HG03045 (cell line): Measurements from ENCODE around the gene TNFRSF8.
"Not testable (repeated sequence)": the region's sequence is repeated elsewhere in the genome, so short reads cannot be mapped to it uniquely, and the experiment has no call there.

Experiments used
- ATAC-seq: cut with Tn5 transposase; IDR thresholded peaks from one replicate; pipeline ENCODE4 v1.9.1; 2021; ENCODE audit warnings: mild to moderate bottlenecking, moderate library complexity; ENCODE audit not compliant: unreplicated experiment

TNFRSF8 gene

DNA sequence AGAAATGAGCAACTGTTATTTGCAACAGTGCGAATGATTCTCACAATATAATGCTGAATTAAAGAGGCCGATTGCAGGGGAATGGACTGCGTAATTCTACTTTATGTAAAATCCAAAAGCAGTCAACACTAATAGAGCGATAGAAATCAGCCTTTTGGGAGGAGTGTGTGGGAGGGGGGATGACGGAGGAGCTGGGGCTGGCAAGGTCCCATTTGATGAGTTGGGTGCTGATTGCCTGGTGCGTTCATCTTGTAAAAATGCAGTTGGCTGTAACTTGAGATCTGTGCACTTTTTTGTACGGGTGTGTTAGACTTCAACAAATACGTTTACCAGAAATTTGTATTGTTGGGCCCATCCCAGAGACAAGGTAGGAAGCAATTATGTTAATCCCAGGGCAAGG lies 20.7 kb downstream of the TNFRSF8 start:
- ATAC-seq = no peak

DNA sequence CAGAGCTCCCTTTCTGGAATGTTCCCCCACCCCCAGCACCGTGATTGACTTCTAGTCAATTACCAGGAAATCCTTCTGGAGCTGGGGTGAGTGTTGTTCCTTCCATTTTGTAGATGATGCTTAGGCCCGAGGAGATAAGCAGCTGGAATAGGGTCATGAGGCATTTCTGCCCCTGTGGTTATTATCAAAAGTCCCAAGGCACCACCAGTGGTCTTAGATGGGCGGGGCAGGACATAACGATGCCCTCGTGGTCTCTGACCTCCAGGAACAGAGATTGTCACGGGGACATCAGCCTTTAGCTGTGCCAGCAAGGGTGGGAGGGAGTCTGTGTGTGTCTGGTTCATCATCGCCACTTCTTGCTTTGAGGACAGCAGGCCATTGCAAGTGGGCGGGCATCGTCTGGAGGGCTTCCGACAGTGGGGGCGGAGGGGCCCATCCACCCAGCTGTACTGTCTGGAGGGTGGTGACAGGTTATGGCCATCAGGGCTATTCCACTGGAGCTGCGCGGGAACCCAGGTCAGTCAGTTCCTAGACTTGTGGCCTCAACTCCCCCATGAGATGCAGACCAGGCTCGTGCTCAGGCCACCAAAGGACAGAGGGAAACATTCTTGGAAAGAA lies 22.6 kb downstream of the TNFRSF8 start:
- ATAC-seq = no peak

- no peak for ATAC-seq
These were observed 24.8 kb downstream of the TNFRSF8 start for GRCh38 chr1:12087797-12088314.

DNA sequence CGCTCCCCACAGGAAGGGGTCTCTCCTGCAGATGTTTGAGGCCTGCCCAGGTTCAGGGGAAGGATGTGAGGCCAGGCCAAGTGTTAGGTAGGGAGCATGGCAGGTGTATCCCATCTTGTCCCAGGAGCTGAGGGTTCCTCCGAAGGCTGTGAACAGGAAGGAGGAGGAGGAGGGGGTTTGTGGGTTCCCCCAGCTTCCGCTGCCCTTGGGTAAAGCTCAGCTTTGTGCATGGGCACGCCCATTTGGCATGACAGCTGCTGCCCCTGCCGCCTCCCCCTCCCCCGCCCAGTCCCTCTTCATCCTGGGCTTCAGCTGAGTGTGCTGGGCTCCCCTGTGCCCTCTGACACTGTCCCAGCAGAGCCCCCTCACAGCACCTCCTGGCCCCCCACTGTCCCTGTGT lies 25.5 kb downstream of the TNFRSF8 start:
- no peak for ATAC-seq

GRCh38 chr1:12090326-12090725 lies 27.2 kb downstream of the TNFRSF8 start:
- no peak for ATAC-seq

DNA sequence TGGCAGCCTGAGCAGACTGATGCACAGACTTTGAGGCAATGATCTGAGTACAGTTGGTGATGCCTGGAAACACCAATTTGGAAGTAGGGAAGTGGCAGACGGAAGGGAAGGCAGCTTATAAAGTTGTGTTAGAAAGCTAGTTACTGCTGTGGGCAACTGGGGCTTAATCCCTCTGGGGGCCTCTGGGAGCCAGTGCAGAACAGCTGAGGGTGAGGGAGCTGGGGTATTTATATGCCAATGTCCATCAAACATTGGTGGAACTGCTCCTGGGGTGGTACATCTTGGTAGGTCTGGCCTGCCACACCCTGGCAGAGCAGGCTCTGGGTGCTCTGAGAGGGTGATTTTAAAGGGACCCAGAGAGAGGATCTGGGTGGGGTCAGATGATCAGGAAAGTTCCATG lies 28.1 kb downstream of the TNFRSF8 start:
- no peak for ATAC-seq

DNA sequence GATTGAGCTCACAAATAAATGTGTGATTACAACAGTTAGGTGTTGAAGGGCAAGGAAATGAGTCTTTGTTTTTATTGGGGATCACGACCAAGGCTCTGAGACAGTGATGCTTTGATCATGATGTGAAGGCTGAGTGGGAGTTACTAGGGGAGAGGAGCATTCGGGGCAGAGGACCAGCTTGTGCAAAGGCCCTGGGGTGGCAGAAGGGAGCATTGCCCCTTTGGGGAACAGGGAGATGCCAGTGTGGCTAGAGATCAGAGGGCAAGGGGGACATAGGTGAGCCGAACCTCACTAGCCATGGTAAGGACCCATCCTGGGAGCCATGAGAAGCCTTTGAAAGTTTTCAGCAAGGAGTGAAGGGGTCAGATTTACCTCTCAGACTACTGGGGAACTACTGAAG lies 31.1 kb downstream of the TNFRSF8 start:
- ATAC-seq = no peak

- ATAC-seq = no peak
These were observed 32.6 kb downstream of the TNFRSF8 start for GRCh38 chr1:12095452-12096263.

DNA sequence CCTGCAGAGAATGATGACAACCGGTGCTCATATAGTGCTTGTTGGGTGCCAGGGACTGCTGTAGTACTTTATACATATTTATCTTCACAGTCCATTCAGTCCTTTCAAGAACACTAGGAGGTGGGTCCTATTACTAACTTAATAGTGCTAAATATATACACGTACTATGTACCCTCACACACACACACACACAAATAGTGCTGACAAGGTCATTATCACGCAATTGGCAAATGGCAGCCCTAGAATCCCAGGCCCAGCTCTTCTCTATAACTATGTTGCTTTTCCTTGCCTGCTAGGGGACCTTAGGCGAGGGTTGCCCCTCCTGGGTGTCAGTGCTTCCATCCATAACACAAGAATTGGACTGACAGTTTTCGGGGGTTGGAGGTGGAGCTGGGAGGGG lies 33.5 kb downstream of the TNFRSF8 start:
- ATAC-seq = no peak

DNA sequence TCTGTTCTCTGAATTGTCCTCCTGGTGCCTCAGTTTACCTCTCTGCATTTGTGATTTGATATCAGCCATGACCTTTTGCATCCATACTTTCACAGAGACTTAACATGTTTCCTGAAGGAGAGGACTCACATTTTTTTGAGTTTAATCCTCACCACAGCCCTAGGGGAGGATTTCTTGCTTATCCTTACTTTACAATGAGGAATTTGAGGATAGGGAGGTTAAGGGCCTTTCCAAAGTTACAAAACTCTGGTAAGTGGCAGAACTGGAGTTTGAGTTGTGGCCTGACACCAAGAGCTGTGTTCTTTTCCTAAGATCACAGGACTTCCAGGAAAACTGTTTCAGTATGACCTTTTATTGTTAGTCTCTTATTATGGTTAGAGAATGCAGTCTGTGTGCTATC lies 34.2 kb downstream of the TNFRSF8 start:
- no peak for ATAC-seq

- no peak for ATAC-seq
These were observed 35.7 kb downstream of the TNFRSF8 start for GRCh38 chr1:12098786-12099185.

DNA sequence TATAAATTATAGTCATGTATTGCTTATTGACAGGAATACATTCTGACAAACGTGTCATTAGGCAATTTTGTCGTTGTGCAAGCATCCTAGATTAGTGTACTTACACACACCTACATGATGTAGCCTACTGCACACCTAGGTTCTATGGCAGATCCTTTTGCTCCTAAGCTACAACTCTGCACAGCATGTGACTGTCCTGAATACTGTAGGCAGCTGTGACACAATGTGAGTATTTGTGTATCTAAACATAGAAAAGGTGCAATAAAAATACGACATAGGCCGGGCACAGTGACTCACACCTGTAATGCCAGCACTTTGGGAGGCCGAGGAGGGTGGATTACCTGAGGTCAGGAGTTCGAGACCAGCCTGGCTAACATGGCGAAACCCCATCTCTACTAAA lies 36.5 kb downstream of the TNFRSF8 start:
- no peak for ATAC-seq

DNA sequence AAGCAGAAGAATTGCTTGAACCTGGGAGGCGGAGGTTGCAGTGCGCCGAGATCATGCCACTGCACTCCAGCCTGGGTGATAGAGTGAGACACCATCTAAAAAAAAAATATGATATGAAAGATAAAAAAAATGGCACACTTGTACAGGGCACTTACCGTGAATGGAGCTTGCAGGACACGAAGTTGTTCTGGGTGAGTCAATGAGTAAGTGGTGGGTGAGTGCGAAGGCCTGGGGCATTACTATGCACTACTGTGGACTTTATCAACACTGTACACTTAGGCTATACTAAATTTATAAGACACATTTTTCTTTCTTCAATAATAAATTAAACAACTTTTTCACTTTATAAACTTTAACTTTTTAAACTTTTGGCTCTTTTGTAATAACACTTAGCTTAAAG lies 37.0 kb downstream of the TNFRSF8 start:
- no peak for ATAC-seq

DNA sequence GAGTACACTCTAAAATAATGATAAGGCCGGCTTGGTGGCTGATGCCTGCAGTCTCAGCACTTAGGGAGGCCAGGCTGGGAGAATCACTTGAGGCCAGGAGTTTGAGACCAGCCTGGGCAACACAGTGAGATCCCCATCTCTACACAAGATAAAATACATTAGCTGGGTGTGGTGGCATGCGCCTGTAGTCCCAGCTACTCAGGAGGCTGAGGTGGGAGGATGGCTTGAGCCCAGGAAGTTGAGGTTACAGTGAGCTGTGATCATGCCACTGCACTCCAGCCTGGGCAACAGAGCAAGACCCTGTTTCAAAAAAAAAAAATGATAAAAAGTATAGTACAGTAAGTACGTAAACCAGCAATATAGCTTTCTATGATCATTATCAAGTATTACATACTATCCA lies 38.0 kb downstream of the TNFRSF8 start:
- not testable (repeated sequence) for ATAC-seq

- no peak for ATAC-seq
These were observed 39.0 kb downstream of the TNFRSF8 start for GRCh38 chr1:12102066-12102465.

- no peak for ATAC-seq
These were observed 41.3 kb downstream of the TNFRSF8 start for GRCh38 chr1:12104417-12104816.

DNA sequence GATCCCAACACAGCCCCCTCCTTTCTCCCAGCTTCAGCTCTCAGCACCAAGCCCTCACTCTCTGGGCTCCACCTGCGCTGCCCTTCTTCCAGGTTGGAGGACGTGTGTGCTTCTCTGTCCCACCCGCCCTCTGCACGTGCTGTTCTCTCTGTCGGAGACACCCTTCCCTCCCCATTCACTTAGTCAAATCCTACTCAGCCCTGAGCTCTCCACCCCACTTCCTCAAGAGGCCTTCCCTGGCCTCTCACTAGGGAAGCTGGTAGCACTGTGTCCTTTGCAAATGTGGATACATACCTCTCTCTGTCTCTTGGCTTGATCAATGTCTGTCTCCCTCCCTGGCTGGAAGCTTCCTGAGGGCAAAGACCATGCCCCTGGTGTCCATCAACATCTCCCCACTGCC lies 43.0 kb downstream of the TNFRSF8 start:
- no peak for ATAC-seq

DNA sequence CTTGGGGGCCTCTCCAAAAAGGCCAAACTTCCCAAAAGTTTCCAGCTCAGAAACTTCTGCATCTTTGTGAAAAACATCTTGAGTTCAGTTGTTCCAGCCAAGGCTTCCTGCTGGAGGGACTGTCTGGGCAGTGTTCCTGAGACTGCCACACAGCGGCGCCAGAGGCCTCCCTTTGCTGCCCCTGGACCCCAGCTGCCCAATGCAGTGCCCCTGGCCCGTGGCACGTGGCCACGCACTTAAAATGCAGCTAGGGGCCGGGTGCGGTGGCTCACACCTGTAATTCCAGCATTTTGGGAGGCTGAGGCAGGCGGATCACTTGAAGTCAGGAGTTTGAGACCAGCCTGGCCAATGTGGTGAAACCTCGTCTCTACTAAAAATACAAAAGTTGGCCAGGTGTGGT lies 43.8 kb downstream of the TNFRSF8 start:
- ATAC-seq = not testable (repeated sequence)

DNA sequence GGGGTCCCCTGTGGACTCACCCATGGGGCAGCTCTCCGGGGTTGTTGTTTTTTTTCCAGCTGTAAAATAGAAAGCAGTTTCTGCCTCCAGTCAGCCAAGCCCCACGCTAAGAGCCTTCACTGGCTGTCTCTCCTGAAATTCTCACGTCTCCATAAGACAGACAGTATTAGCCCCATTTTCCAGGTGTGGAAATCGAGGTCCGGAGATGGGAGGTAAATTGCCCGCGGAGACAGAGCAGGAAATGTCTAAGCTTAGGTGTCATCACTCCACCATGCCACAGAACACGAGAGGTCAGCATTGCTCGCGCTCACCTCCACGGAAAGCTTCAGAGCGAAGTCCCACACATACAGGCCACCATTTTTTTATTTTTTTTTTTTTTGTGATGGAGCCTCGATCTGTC lies 44.6 kb downstream of the TNFRSF8 start:
- no peak for ATAC-seq

DNA sequence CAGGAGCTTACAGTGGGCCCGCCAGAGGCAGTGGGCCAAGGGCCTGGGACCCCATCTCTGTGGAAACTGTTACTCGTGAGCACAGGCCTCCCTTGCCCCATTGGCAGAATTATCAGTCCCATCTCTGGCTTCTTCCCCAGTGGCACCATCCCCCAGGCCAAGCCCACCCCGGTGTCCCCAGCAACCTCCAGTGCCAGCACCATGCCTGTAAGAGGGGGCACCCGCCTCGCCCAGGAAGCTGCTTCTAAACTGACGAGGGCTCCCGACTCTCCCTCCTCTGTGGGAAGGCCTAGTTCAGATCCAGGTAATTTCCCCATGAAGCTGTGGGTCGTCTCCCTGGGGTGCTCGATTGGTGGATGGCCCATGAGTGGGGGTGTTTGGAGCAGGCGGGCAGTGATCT lies 46.8 kb downstream of the TNFRSF8 start:
- no peak for ATAC-seq

- ATAC-seq = no peak
These were observed 48.6 kb downstream of the TNFRSF8 start for GRCh38 chr1:12111741-12112140.

- no peak for ATAC-seq
These were observed 49.6 kb downstream of the TNFRSF8 start for GRCh38 chr1:12112711-12113161.
